GM23338 (cell line): Measurements from ENCODE around the gene MRPL22. TPM values are rescaled to one million over a fixed set of nuclear protein-coding genes. Genes with fewer than 3 reads are reported as not detected.
"Not testable (repeated sequence)": the region's sequence is repeated elsewhere in the genome, so short reads cannot be mapped to it uniquely, and the experiment has no call there.

Experiments used
- ATAC-seq: fragments of 200-7000 bp; cut with Tn5 transposase; 3 replicates; pipeline ENCODE4 v1.9.1; 2020
- DNase-seq: peaks from one replicate; pipeline ENCODE4 v3.0.0-alpha.2; 2015; ENCODE audit warnings: low spot score
- H2AFZ ChIP-seq: fragments of 200-600 bp; sonication (generic); 2 replicates; pipeline ENCODE4 v1.8.0; 2016; ENCODE audit warnings: antibody characterized with exemption, mild to moderate bottlenecking, moderate library complexity
- H3F3A ChIP-seq: fragments of 200-600 bp; sonication (generic); replicated peaks from 2 replicates; pipeline ENCODE4 v1.8.0; 2017; ENCODE audit warnings: antibody characterized with exemption, mixed run types, low read depth
- H3K27ac ChIP-seq: fragments of 200-600 bp; sonication (generic); 2 replicates; pipeline ENCODE4 v1.6.1; 2016; ENCODE audit warnings: low read depth
- H3K27me3 ChIP-seq: fragments of 200-600 bp; sonication (generic); 2 replicates; pipeline ENCODE4 v1.8.0; 2016; ENCODE audit warnings: mild to moderate bottlenecking, mixed run types, moderate library complexity; ENCODE audit not compliant: insufficient read depth
- H3K36me3 ChIP-seq: fragments of 200-600 bp; sonication (generic); 2 replicates; pipeline ENCODE4 v1.8.0; 2016; ENCODE audit warnings: mild to moderate bottlenecking; ENCODE audit not compliant: insufficient read depth
- H3K4me1 ChIP-seq: fragments of 200-600 bp; sonication (generic); 2 replicates; pipeline ENCODE4 v1.8.0; 2016; ENCODE audit warnings: mild to moderate bottlenecking, moderate library complexity; ENCODE audit not compliant: insufficient read depth
- H3K4me2 ChIP-seq: fragments of 200-600 bp; sonication (generic); 2 replicates; pipeline ENCODE4 v1.7.1; 2017; ENCODE audit warnings: mixed run types
- H3K4me3 ChIP-seq: fragments of 200-600 bp; sonication (generic); 2 replicates; pipeline ENCODE4 v1.6.1; 2016; ENCODE audit warnings: mixed run types
- H3K79me2 ChIP-seq: fragments of 200-600 bp; sonication (generic); replicated peaks from 2 replicates; pipeline ENCODE4 v1.8.0; 2017; ENCODE audit warnings: mild to moderate bottlenecking; ENCODE audit not compliant: insufficient read depth
- H3K9me2 ChIP-seq: fragments of 200-600 bp; sonication (generic); 2 replicates; pipeline ENCODE4 v1.8.0; 2017; ENCODE audit not compliant: insufficient read depth
- H4K20me1 ChIP-seq: fragments of 200-600 bp; sonication (generic); replicated peaks from 2 replicates; pipeline ENCODE4 v1.8.0; 2017; ENCODE audit warnings: mild to moderate bottlenecking; ENCODE audit not compliant: insufficient read depth
- H3K27ac Mint-ChIP-seq: 2 replicates; pipeline ENCODE4 v1.8.0; 2020; ENCODE audit warnings: inconsistent platforms, mild to moderate bottlenecking, moderate library complexity, mixed read lengths
- H3K27me3 Mint-ChIP-seq: 3 replicates; pipeline ENCODE4 v1.8.0; 2022; ENCODE audit warnings: low read depth, mild to moderate bottlenecking, moderate library complexity, mixed read lengths, inconsistent platforms; ENCODE audit not compliant: insufficient read depth, poor library complexity
- H3K36me3 Mint-ChIP-seq: 3 replicates; pipeline ENCODE4 v1.8.0; 2021; ENCODE audit warnings: low read depth, mild to moderate bottlenecking, inconsistent platforms, moderate library complexity, mixed read lengths
- H3K4me1 Mint-ChIP-seq: 3 replicates; pipeline ENCODE4 v1.8.0; 2020; ENCODE audit warnings: mild to moderate bottlenecking, inconsistent platforms, mixed read lengths
- H3K4me3 Mint-ChIP-seq: 3 replicates; pipeline ENCODE4 v1.8.0; 2021; ENCODE audit warnings: moderate library complexity, mild to moderate bottlenecking, inconsistent platforms, mixed read lengths
- H3K9me3 Mint-ChIP-seq: 3 replicates; pipeline ENCODE4 v1.8.0; 2020; ENCODE audit warnings: moderate library complexity, mild to moderate bottlenecking, inconsistent platforms, mixed read lengths
- CREB1 ChIP-seq: fragments of 250-450 bp; sonication (Bioruptor Pico); IDR thresholded peaks from 2 replicates; pipeline ENCODE4 v1.5.0; 2020; ENCODE audit warnings: low read depth, mild to moderate bottlenecking, moderate library complexity
- EZH2 ChIP-seq: fragments of 200-600 bp; sonication (generic); IDR thresholded peaks from one replicate; pipeline ENCODE4 v1.8.0; 2017; ENCODE audit warnings: antibody characterized with exemption, mild to moderate bottlenecking, low read depth; ENCODE audit not compliant: unreplicated experiment
- JUNB ChIP-seq: IDR thresholded peaks from one replicate; pipeline ENCODE4 v1.6.1; 2016; ENCODE audit warnings: antibody characterized with exemption; ENCODE audit not compliant: unreplicated experiment
- NANOG ChIP-seq: IDR thresholded peaks from 2 replicates; pipeline ENCODE4 v1.6.1; 2016; ENCODE audit warnings: antibody characterized with exemption, borderline replicate concordance
- POLR2AphosphoS5 ChIP-seq: IDR thresholded peaks from 2 replicates; pipeline ENCODE4 v1.6.1; 2016; ENCODE audit warnings: antibody characterized with exemption, low read depth
- ZNF462 ChIP-seq: fragments of 250-450 bp; sonication (Bioruptor Pico); IDR thresholded peaks from 2 replicates; pipeline ENCODE4 v1.5.0; 2020; ENCODE audit warnings: mild to moderate bottlenecking, moderate library complexity
- polyA plus RNA-seq: library from polyadenylated mRNA; unstranded; fragments of >200 nt; fragmentation: Nextera tagmentation; extraction: Ambion mirVana; gene quantifications from 2 replicates; pipeline ENCODE4 v1.2.1, GENCODE V29; 2016
- total RNA-seq: library from RNA; depleted of rRNA; stranded (reverse); fragments of >200 nt; shearing (Covaris generic); gene quantifications from 2 replicates; pipeline ENCODE4 v1.2.3, GENCODE V29; 2014
- TF ChIP-seq, protein P1 (sequence below), 2 experiments: fragments of 200-600 bp in 1 of 2; sonication (generic) in 1 of 2; conservative IDR thresholded peaks; 2 replicates each; pipeline versions ENCODE4 v1.5.1 to v1.6.1; 2016 to 2017; ENCODE audit warnings: antibody characterized with exemption in 2 of 2, low read depth in 2 of 2, mild to moderate bottlenecking in 2 of 2, moderate library complexity in 1 of 2

MRPL22 gene
- total and polyA plus RNA-seq, 2 experiments from 2014 or later = 32.1 to 256 TPM

DNA sequence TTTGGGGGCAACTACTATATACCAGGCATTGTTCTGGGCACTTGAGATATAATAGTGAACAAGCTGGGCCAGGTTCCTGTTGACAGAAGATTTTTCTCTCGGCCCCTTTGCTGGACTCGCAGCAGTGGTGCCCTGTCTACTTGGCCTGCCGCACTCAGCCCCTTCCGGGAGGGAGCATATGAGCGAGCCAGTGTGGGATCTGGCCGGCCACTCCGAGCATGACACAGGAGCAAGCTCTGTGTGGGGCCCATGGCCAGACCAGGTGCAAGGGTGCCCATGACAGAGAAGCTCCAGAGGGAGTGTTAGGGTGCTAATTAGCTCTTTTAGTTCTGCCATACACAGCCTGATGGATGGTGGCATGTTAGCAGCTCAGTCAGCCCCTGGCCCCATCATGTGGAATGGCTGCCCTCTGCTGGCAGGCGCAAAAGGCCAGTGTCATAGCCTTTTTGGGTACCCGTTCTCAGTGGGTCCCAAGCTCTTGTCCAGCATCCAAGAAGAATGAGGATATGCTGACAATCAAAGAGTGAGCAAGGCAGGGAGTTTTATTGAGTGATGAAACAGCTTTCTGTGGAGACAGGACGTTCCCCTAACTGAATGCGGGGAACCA, 63.4 kb downstream of the MRPL22 start:
- TF ChIP-seq, protein P1, sequence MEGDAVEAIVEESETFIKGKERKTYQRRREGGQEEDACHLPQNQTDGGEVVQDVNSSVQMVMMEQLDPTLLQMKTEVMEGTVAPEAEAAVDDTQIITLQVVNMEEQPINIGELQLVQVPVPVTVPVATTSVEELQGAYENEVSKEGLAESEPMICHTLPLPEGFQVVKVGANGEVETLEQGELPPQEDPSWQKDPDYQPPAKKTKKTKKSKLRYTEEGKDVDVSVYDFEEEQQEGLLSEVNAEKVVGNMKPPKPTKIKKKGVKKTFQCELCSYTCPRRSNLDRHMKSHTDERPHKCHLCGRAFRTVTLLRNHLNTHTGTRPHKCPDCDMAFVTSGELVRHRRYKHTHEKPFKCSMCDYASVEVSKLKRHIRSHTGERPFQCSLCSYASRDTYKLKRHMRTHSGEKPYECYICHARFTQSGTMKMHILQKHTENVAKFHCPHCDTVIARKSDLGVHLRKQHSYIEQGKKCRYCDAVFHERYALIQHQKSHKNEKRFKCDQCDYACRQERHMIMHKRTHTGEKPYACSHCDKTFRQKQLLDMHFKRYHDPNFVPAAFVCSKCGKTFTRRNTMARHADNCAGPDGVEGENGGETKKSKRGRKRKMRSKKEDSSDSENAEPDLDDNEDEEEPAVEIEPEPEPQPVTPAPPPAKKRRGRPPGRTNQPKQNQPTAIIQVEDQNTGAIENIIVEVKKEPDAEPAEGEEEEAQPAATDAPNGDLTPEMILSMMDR (conservative IDR thresholded peaks at IDR 0.05; ENCODE audit: low read depth in 2 of 2) = peak; percentile 68 to 86
- no peak for TF ChIP-seq POLR2AphosphoS5
- no peaks in the 10 kb centered on the region for H3K79me2 ChIP-seq
- Mint-ChIP-seq H3K9me3 (peaks cover 17% of the 10 kb centered on the region), H3K4me1 (no peaks in the 10 kb centered on the region), H3K27ac (no peak overlapping the region), H3K27me3 (peaks cover 5% of the 10 kb centered on the region), H3K36me3 (no peaks in the 10 kb centered on the region; the same call in 2 of the 3 replicates), H3K4me3 (no peak overlapping the region)
- H3K4me1 ChIP-seq = no peaks in the 10 kb centered on the region
- no peaks in the 10 kb centered on the region for H3K27me3 ChIP-seq
- ATAC-seq = peak; percentile 80
- no peaks in the 10 kb centered on the region for H3K36me3 ChIP-seq
- no peak overlapping the region for H3K27ac ChIP-seq
- H2AFZ ChIP-seq = no peak overlapping the region
- no peak overlapping the region for H3K4me2 ChIP-seq
- no peaks in the 10 kb centered on the region for H4K20me1 ChIP-seq
- no peaks in the 10 kb centered on the region for H3F3A ChIP-seq
- peak; percentile 57 for DNase-seq
- no peak overlapping the region for H3K4me3 ChIP-seq
- H3K9me2 ChIP-seq = no peaks in the 10 kb centered on the region

GRCh38 chr5:155006265-155006664, 65.4 kb downstream of the MRPL22 start:
- not testable (repeated sequence) for H3K27me3 ChIP-seq, H3K4me3 Mint-ChIP-seq, ATAC-seq, H2AFZ ChIP-seq, H4K20me1 ChIP-seq, DNase-seq, H3K4me3 ChIP-seq, H3K4me2 ChIP-seq, H3K4me1 ChIP-seq, H3K27ac ChIP-seq, H3K79me2 ChIP-seq, H3K27ac Mint-ChIP-seq, H3K27me3 Mint-ChIP-seq, H3K4me1 Mint-ChIP-seq, H3K36me3 ChIP-seq, H3K36me3 Mint-ChIP-seq, H3K9me2 ChIP-seq, H3F3A ChIP-seq
- H3K9me3 Mint-ChIP-seq = peaks cover 17% of the 10 kb centered on the region

- H3K79me2 ChIP-seq = no peaks in the 10 kb centered on the region
- DNase-seq (no peak), ATAC-seq (no peak)
- H3K27ac Mint-ChIP-seq = no peak overlapping the region
- no peaks in the 10 kb centered on the region for H4K20me1 ChIP-seq
- no peaks in the 10 kb centered on the region for H3K4me1 ChIP-seq
- H3K27me3 Mint-ChIP-seq = peaks cover 2% of the 10 kb centered on the region
- H3K9me2 ChIP-seq = no peaks in the 10 kb centered on the region
- H3F3A ChIP-seq = no peaks in the 10 kb centered on the region
- H3K4me3 Mint-ChIP-seq = no peak overlapping the region
- no peak overlapping the region for H3K27ac ChIP-seq
- no peak overlapping the region for H3K4me2 ChIP-seq
- peaks cover 17% of the 10 kb centered on the region for H3K9me3 Mint-ChIP-seq
- H2AFZ ChIP-seq = no peak overlapping the region
- no peaks in the 10 kb centered on the region for H3K36me3 ChIP-seq
- H3K36me3 Mint-ChIP-seq = no peaks in the 10 kb centered on the region; the same call in 2 of the 3 replicates
- no peaks in the 10 kb centered on the region for H3K4me1 Mint-ChIP-seq
- H3K4me3 ChIP-seq = no peak overlapping the region
- no peaks in the 10 kb centered on the region for H3K27me3 ChIP-seq
- TF ChIP-seq NANOG (no peak), ZNF462 (no peak), EZH2 (no peak), POLR2AphosphoS5 (no peak), CREB1 (CRISPR knock-in tag) (no peak), JUNB (no peak)
Observed at GRCh38 chr5:155008669-155009068, 67.8 kb downstream of the MRPL22 start.
